ENCODE measurements around the gene MEGF6.
"Not testable (repeated sequence)": the region's sequence is repeated elsewhere in the genome, so short reads cannot be mapped to it uniquely, and the experiment has no call there.

Gene MEGF6

GRCh38 chr1:3579626-3580025 is 31.7 kb downstream of the MEGF6 start:
- H3K27me3 Mint-ChIP-seq (ENCODE audit: low read depth, poor library complexity): no peaks in the 10 kb centered on the region
- H3K4me1 Mint-ChIP-seq: peaks cover 29% of the 10 kb centered on the region
- H3K4me3 Mint-ChIP-seq: no peak overlapping the region
- peaks cover 4% of the 10 kb centered on the region for H3K9me3 Mint-ChIP-seq
- TF ChIP-seq CTCF (IDR thresholded peaks at IDR 0.05): no peak
- no peak overlapping the region for H3K27ac Mint-ChIP-seq
- DNase-seq: no peak
- H3K36me3 Mint-ChIP-seq (ENCODE audit: low read depth): peaks cover 6% of the 10 kb centered on the region

- DNase-seq: no peak
- Mint-ChIP-seq H3K27ac (no peak overlapping the region), H3K4me3 (no peak overlapping the region), H3K4me1 (peaks cover 29% of the 10 kb centered on the region), H3K27me3 (ENCODE audit: low read depth, poor library complexity) (no peaks in the 10 kb centered on the region), H3K9me3 (no peaks in the 10 kb centered on the region), H3K36me3 (ENCODE audit: low read depth) (peaks cover 6% of the 10 kb centered on the region)
- TF ChIP-seq CTCF (IDR thresholded peaks at IDR 0.05): no peak
Observed at GRCh38 chr1:3578906-3579305, 32.4 kb downstream of the MEGF6 start.

- peaks cover 29% of the 10 kb centered on the region for H3K4me1 Mint-ChIP-seq
- no peaks in the 10 kb centered on the region for H3K9me3 Mint-ChIP-seq
- no peak overlapping the region for H3K27ac Mint-ChIP-seq
- peaks cover 6% of the 10 kb centered on the region for H3K36me3 Mint-ChIP-seq (ENCODE audit: low read depth)
- no peak overlapping the region for H3K4me3 Mint-ChIP-seq
- no peak for DNase-seq
- no peaks in the 10 kb centered on the region for H3K27me3 Mint-ChIP-seq (ENCODE audit: low read depth, poor library complexity)
- no peak for TF ChIP-seq CTCF (IDR thresholded peaks at IDR 0.05)
Observed at GRCh38 chr1:3578433-3578805, 32.9 kb downstream of the MEGF6 start.

GRCh38 chr1:3577711-3578432 is 33.4 kb downstream of the MEGF6 start:
- TF ChIP-seq CTCF (IDR thresholded peaks at IDR 0.05): no peak
- H3K27ac Mint-ChIP-seq: peak overlapping the region; percentile 59
- H3K4me1 Mint-ChIP-seq: peaks cover 29% of the 10 kb centered on the region
- no peak overlapping the region for H3K4me3 Mint-ChIP-seq
- no peaks in the 10 kb centered on the region for H3K27me3 Mint-ChIP-seq (ENCODE audit: low read depth, poor library complexity)
- peaks cover 6% of the 10 kb centered on the region for H3K36me3 Mint-ChIP-seq (ENCODE audit: low read depth)
- H3K9me3 Mint-ChIP-seq: no peaks in the 10 kb centered on the region
- no peak for DNase-seq

- H3K27ac Mint-ChIP-seq: no peak overlapping the region
- H3K4me1 Mint-ChIP-seq: peaks cover 24% of the 10 kb centered on the region
- H3K27me3 Mint-ChIP-seq (ENCODE audit: low read depth, poor library complexity): no peaks in the 10 kb centered on the region
- peaks cover 6% of the 10 kb centered on the region for H3K36me3 Mint-ChIP-seq (ENCODE audit: low read depth)
- DNase-seq: no peak
- no peak for TF ChIP-seq CTCF (IDR thresholded peaks at IDR 0.05)
- H3K4me3 Mint-ChIP-seq: no peak overlapping the region
- H3K9me3 Mint-ChIP-seq: no peaks in the 10 kb centered on the region
Observed at GRCh38 chr1:3577300-3577699, 34.0 kb downstream of the MEGF6 start.

- DNase-seq: no peak
- Mint-ChIP-seq H3K4me3 (no peak overlapping the region), H3K9me3 (no peaks in the 10 kb centered on the region), H3K27me3 (ENCODE audit: low read depth, poor library complexity) (no peaks in the 10 kb centered on the region), H3K27ac (no peak overlapping the region), H3K4me1 (peaks cover 21% of the 10 kb centered on the region), H3K36me3 (ENCODE audit: low read depth) (peaks cover 6% of the 10 kb centered on the region)
- no peak for TF ChIP-seq CTCF (IDR thresholded peaks at IDR 0.05)
Observed at GRCh38 chr1:3575993-3576392, 35.3 kb downstream of the MEGF6 start.

- DNase-seq; H3K9me3 Mint-ChIP-seq; H3K36me3 Mint-ChIP-seq (ENCODE audit: low read depth); H3K4me3 Mint-ChIP-seq; H3K27ac Mint-ChIP-seq; H3K27me3 Mint-ChIP-seq (ENCODE audit: low read depth, poor library complexity): not testable (repeated sequence)
- peaks cover 26% of the 10 kb centered on the region for H3K4me1 Mint-ChIP-seq
Observed at GRCh38 chr1:3575515-3575914, 35.8 kb downstream of the MEGF6 start.

Measured in nephron progenitor cell (in vitro differentiated cells).